ENCODE data around the gene SPIRE1.
"Not testable (repeated sequence)": the region's sequence is repeated elsewhere in the genome, so short reads cannot be mapped to it uniquely, and the experiment has no call there.

SPIRE1 gene

GRCh38 chr18:12599543-12599942, 58.4 kb downstream of the SPIRE1 start:
- DNase-seq (ENCODE audit: low read depth in 2 of 2), result no peak

GRCh38 chr18:12598181-12598930, 59.6 kb downstream of the SPIRE1 start:
- DNase-seq (ENCODE audit: low read depth in 2 of 2), result no peak

GRCh38 chr18:12597760-12598159, 60.1 kb downstream of the SPIRE1 start:
- no peak for DNase-seq (ENCODE audit: low read depth in 2 of 2)

GRCh38 chr18:12595571-12596255, 62.2 kb downstream of the SPIRE1 start:
- DNase-seq (ENCODE audit: low read depth in 2 of 2), result no peak

GRCh38 chr18:12593866-12594265, 64.0 kb downstream of the SPIRE1 start:
- no peak for DNase-seq (ENCODE audit: low read depth in 2 of 2)

GRCh38 chr18:12592597-12593127, 65.2 kb downstream of the SPIRE1 start:
- no peak for DNase-seq (ENCODE audit: low read depth in 2 of 2)

GRCh38 chr18:12589448-12589847, 68.5 kb downstream of the SPIRE1 start:
- no peak for DNase-seq (ENCODE audit: low read depth in 2 of 2)

GRCh38 chr18:12586956-12587355, 71.0 kb downstream of the SPIRE1 start:
- DNase-seq (ENCODE audit: low read depth in 2 of 2), result no peak

DNA sequence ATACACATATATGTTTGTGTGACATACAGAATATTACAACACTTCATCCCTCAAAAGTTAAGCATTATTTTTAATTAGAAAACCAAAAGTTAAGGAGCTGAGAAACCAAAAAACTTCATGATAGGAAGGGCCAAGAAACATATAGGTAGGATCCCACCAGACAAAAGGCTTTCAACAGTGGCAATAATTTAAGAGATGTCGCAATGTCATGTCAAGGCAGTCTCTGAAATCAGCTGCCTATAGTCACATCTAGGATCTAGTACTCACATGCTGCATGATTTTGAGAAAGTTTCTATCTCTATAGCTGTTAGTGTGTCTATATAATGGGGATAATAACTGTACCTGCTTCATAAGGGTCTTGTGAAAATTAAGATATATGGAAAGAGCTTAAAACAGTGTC, 72.7 kb downstream of the SPIRE1 start:
- no peak for DNase-seq (ENCODE audit: low read depth in 2 of 2)

- no peak for DNase-seq (ENCODE audit: low read depth in 2 of 2)
Observed at GRCh38 chr18:12580630-12581342, 77.1 kb downstream of the SPIRE1 start.

- DNase-seq (ENCODE audit: low read depth in 2 of 2), result no peak
Observed at GRCh38 chr18:12579775-12580174, 78.1 kb downstream of the SPIRE1 start.

DNA sequence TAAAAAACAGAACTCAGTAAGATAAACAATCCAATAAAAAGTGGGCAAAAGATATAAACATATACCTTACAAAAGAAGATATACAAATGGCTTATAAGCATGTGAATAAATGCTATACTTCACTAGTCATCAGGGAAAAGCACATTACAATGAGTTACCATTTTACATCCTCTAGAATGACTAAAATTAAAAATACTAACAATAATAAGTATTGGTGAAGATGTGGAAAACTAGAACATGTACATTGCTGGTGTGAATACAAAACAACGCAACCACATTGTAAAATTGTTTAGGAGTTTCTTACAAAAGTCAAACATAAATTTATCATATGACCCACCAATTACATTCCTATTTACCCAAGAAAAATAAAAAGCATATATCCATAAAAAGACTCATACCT, 80.1 kb downstream of the SPIRE1 start:
- DNase-seq (ENCODE audit: low read depth in 2 of 2), result no peak

- no peak for DNase-seq (ENCODE audit: low read depth in 2 of 2)
Observed at GRCh38 chr18:12574494-12575185, 83.3 kb downstream of the SPIRE1 start.

DNA sequence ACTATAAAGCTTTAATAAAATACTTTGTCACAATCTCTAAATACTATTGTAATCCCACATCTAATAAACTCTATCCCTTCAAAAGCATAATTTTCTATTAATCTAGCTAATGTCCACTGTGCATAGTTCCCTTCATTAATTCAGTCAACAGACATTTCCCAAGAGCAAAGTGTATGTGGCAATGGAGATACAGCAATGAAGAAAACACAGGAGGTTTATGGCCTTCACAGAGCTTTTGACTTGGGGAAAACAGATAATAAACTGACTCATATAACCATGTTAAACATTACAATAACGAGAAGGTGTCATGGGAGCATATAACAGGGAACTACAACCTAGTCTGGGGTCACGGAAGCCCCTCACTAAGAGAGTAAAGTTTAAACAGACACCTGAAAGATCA, 86.3 kb downstream of the SPIRE1 start:
- no peak for DNase-seq (ENCODE audit: low read depth in 2 of 2)

GRCh38 chr18:12569791-12570190, 88.1 kb downstream of the SPIRE1 start:
- no peak for DNase-seq (ENCODE audit: low read depth in 2 of 2)

- no peak for DNase-seq (ENCODE audit: low read depth in 2 of 2)
Observed at GRCh38 chr18:12567849-12568248, 90.1 kb downstream of the SPIRE1 start.

DNA sequence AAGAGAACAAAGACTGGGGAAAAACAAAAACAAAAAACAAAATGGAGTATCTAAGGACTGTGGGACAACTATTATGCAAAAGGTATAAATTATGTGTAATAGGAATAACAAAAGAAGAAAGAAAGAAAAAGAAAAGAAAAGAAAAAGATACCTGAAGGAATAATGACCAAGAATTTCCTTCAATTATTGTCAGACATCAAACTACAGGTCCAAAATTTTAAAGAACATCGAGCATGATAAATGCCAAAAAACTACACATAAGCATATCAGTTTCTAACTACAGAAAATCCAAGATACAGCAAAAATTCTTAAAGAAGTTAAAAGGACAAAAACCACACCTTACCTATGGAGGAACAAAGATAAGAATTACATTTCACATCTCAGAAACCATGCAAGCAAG, 93.0 kb downstream of the SPIRE1 start:
- DNase-seq (ENCODE audit: low read depth in 2 of 2), result no peak

DNA sequence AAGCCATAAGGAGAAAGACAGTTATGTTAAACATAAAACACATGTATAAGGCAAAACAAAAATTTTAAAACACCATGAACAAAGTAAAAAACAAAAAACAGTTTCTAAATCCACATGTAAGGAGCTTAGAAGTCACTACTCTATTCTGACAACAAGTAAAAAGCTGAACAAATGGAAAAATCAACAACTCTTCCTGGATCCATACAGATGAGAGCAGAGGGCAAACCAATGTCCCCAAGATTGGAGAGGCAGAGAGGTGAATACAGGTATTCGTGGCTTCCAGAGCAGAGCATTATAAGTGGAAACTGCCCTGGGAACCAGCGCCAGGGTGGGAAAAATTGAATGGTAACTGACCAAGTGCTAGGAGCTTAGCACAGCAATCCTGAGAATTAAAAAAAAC, 93.5 kb downstream of the SPIRE1 start:
- DNase-seq (ENCODE audit: low read depth in 2 of 2), result no peak

- not testable (repeated sequence) for DNase-seq (ENCODE audit: low read depth in 2 of 2)
Observed at GRCh38 chr18:12560600-12560999, 97.3 kb downstream of the SPIRE1 start.

DNA sequence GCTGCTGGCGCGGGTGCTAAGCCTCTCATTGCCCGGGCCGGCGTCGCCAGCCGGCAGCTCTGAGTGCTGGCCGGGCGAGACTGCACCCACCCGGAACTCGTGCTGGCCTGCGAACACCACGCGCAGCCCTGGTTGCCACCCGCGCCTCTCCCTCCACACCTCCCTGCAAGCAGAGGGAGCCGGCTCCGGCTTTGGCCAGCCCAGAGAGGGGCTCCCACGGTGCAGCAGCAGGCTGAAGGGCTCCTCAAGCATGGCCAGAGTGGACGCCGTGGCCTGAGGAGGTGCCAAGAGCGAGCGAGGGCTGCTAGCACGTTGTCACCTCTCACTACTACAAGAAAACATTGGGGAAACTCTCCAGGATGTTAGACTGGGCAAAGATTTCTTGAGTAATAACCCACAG, 98.6 kb downstream of the SPIRE1 start:
- no peak for DNase-seq (ENCODE audit: low read depth in 2 of 2)

- no peak for DNase-seq (ENCODE audit: low read depth in 2 of 2)
Observed at GRCh38 chr18:12556946-12557806, 100.7 kb downstream of the SPIRE1 start.
